SK-MEL-5 (cell line): ENCODE data around the gene CXCL16. TPM values are rescaled to one million over a fixed set of nuclear protein-coding genes. Genes with fewer than 3 reads are reported as not detected.
A peak's percentile ranks its signal among the peaks of the same experiment; 100 is the strongest.

Experiments
- DNase-seq: peaks from one replicate; pipeline ENCODE4 v3.0.0-alpha.2; 2016; ENCODE audit warnings: low read depth, low spot score
- in situ Hi-C: cut with HindIII; loops from 2 replicates; pipeline ENCODE4 v1.10.0; 2016; ENCODE audit warnings: low sequenced_read_pairs, high pct_unique_total_duplicates, low pct_unique_long_range_greater_than_20kb
- polyA plus RNA-seq, 2 experiments: library from polyadenylated mRNA; depleted of rRNA; stranded (reverse); fragments of >200 nt; gene quantifications; 2 replicates each; pipeline ENCODE4 v1.2.3, GENCODE V29; 2015
- total RNA-seq: library from RNA; depleted of rRNA; stranded (reverse); fragments of >200 nt; shearing (Covaris generic); gene quantifications from 2 replicates; pipeline ENCODE4 v1.2.3, GENCODE V29; 2014; rRNA removed

Gene CXCL16
- total RNA-seq = 10.0 and 10.7 TPM in 2 replicates
- 34.9 and 37.3 TPM in 2 replicates for polyA plus RNA-seq (2015; cell fraction: cytosol; rRNA removed)
- 2.6 and 3.1 TPM in 2 replicates for polyA plus RNA-seq (2015; cell fraction: nucleus; rRNA removed)

- peak; percentile 23 for DNase-seq
- in situ Hi-C loops = no loop called here
Measured at GRCh38 chr17:4739122-4740024, at the start of gene CXCL16, which contains the start of gene ZMYND15. TSS of gene CXCL16 (minus strand) at chr17:4739928. CDS start at chr17:4739339, 589 bp downstream. TSS of gene ZMYND15 (plus strand) at chr17:4739833. CDS start at chr17:4740549, 716 bp downstream.

- no peak for DNase-seq
- in situ Hi-C loops = no loop called here
Measured at GRCh38 chr17:4788807-4789700, 49.3 kb upstream of the CXCL16 start, which contains the start of gene GLTPD2. TSS of gene GLTPD2 (plus strand) at chr17:4788964. CDS start at chr17:4789012, 48 bp downstream.

- no peak for DNase-seq
- in situ Hi-C loops = no loop called here
Measured at GRCh38 chr17:4788159-4788806, 48.6 kb upstream of the CXCL16 start.

- DNase-seq = no peak
- in situ Hi-C loops = no loop called here
Measured at GRCh38 chr17:4786516-4786915, 46.8 kb upstream of the CXCL16 start.

GRCh38 chr17:4786106-4786511 lies 46.4 kb upstream of the CXCL16 start, which contains the start of gene VMO1:
TSS of gene VMO1 (minus strand) at chr17:4786364. CDS start at chr17:4786352, 12 bp downstream.
- no peak for DNase-seq
- in situ Hi-C loops = no loop called here

GRCh38 chr17:4785311-4786105 lies 45.8 kb upstream of the CXCL16 start:
- no peak for DNase-seq
- in situ Hi-C loops = no loop called here

GRCh38 chr17:4782652-4783051 lies 42.9 kb upstream of the CXCL16 start:
- in situ Hi-C loops = no loop called here

GRCh38 chr17:4780325-4780955 lies 40.7 kb upstream of the CXCL16 start:
- no peak for DNase-seq
- in situ Hi-C loops = no loop called here

More at GRCh38 chr17:4782652-4783051, 42.9 kb upstream of the CXCL16 start:
- no peak for DNase-seq

GRCh38 chr17:4777969-4778760 lies 38.4 kb upstream of the CXCL16 start:
- in situ Hi-C loops = no loop called here
- no peak for DNase-seq

- DNase-seq = no peak
- in situ Hi-C loops = no loop called here
Measured at GRCh38 chr17:4772235-4772613, 32.5 kb upstream of the CXCL16 start.

GRCh38 chr17:4771519-4772234 lies 31.9 kb upstream of the CXCL16 start, which contains the start of gene TM4SF5:
TSS of gene TM4SF5 (plus strand) at chr17:4771886. CDS start at chr17:4771923, 37 bp downstream.
- DNase-seq = no peak
- in situ Hi-C loops = no loop called here

- DNase-seq = no peak
Measured at GRCh38 chr17:4769628-4770027, 29.9 kb upstream of the CXCL16 start.

GRCh38 chr17:4768298-4768697 lies 28.6 kb upstream of the CXCL16 start:
- no peak for DNase-seq
- in situ Hi-C loops = no loop called here

More at GRCh38 chr17:4769628-4770027, 29.9 kb upstream of the CXCL16 start:
- in situ Hi-C loops = no loop called here

- in situ Hi-C loops = no loop called here
- DNase-seq = no peak
Measured at GRCh38 chr17:4766723-4767122, 27.0 kb upstream of the CXCL16 start.

GRCh38 chr17:4766201-4766600 lies 26.5 kb upstream of the CXCL16 start:
- in situ Hi-C loops = no loop called here
- DNase-seq = no peak
